ENCODE results near the gene GNAZ.

GRCh38 chr22:23102776-23103175 lies 32.5 kb downstream of the GNAZ start:
- TF ChIP-seq CTCF (IDR thresholded peaks at IDR 0.05; ENCODE audit: insufficient read depth, low read length, poor library complexity, severe bottlenecking) (no peak), EZH2phosphoT487 (conservative IDR thresholded peaks at IDR 0.05; ENCODE audit: low read length) (no peak)

Data from SU-DHL-6 (cell line).